Ramos (cell line): ENCODE measurements around the gene PLAC9.

Experiments
- in situ Hi-C: fragments of 300-500 bp; cut with MboI; formaldehyde crosslinking; loops from one replicate; pipeline ENCODE4 v1.14.3; 2022; ENCODE audit warnings: low sequenced_read_pairs; ENCODE audit not compliant: unreplicated experiment

The PLAC9 gene

GRCh38 chr10:80174641-80175395 is 42.3 kb downstream of the PLAC9 start:
- in situ Hi-C loops, result loop anchor here (25.0 kb wide), 1 partner anchor 913 kb away; no protein-coding TSS in a partner anchor

GRCh38 chr10:80176526-80176925 is 44.0 kb downstream of the PLAC9 start:
- in situ Hi-C loops, result loop anchor here (25.0 kb wide), 1 partner anchor 914 kb away; no protein-coding TSS in a partner anchor

GRCh38 chr10:80177781-80178636 is 45.5 kb downstream of the PLAC9 start:
- in situ Hi-C loops, result loop anchor here (25.0 kb wide), 1 partner anchor 916 kb away; no protein-coding TSS in a partner anchor

GRCh38 chr10:80182986-80183385 is 50.5 kb downstream of the PLAC9 start:
- in situ Hi-C loops, result loop anchor here (10.0 to 25.0 kb wide), 2 partner anchors 272 to 921 kb away; partner anchors contain the start of gene TSPAN14

GRCh38 chr10:80183436-80183835 is 50.9 kb downstream of the PLAC9 start:
- in situ Hi-C loops, result loop anchor here (10.0 to 25.0 kb wide), 2 partner anchors 271 to 921 kb away; partner anchors contain the start of gene TSPAN14

- in situ Hi-C loops, result loop anchor here (10.0 to 25.0 kb wide), 2 partner anchors 271 to 922 kb away; partner anchors contain the start of gene TSPAN14
Measured at GRCh38 chr10:80184291-80184690, 51.8 kb downstream of the PLAC9 start.

GRCh38 chr10:80185578-80186299 is 53.2 kb downstream of the PLAC9 start:
- in situ Hi-C loops, result loop anchor here (10.0 to 25.0 kb wide), 2 partner anchors 269 to 923 kb away; partner anchors contain the start of gene TSPAN14

GRCh38 chr10:80186364-80187012 is 54.0 kb downstream of the PLAC9 start:
- in situ Hi-C loops, result loop anchor here (10.0 to 25.0 kb wide), 2 partner anchors 268 to 924 kb away; partner anchors contain the start of gene TSPAN14

- in situ Hi-C loops, result loop anchor here (10.0 to 25.0 kb wide), 2 partner anchors 268 to 925 kb away; partner anchors contain the start of gene TSPAN14
Measured at GRCh38 chr10:80187060-80187459, 54.5 kb downstream of the PLAC9 start.

GRCh38 chr10:80187465-80188409 is 55.2 kb downstream of the PLAC9 start:
- in situ Hi-C loops, result loop anchor here (10.0 to 25.0 kb wide), 2 partner anchors 267 to 925 kb away; partner anchors contain the start of gene TSPAN14

- in situ Hi-C loops, result loop anchor here (10.0 to 25.0 kb wide), 2 partner anchors 266 to 926 kb away; partner anchors contain the start of gene TSPAN14
Measured at GRCh38 chr10:80188713-80189112, 56.2 kb downstream of the PLAC9 start.

- in situ Hi-C loops, result loop anchor here (25.0 kb wide), 1 partner anchor 929 kb away; no protein-coding TSS in a partner anchor
Measured at GRCh38 chr10:80191589-80192270, 59.2 kb downstream of the PLAC9 start.

- in situ Hi-C loops, result loop anchor here (25.0 kb wide), 1 partner anchor 930 kb away; no protein-coding TSS in a partner anchor
Measured at GRCh38 chr10:80192553-80192952, 60.0 kb downstream of the PLAC9 start.

GRCh38 chr10:80194373-80195045 is 62.0 kb downstream of the PLAC9 start:
- in situ Hi-C loops, result loop anchor here (25.0 kb wide), 1 partner anchor 932 kb away; no protein-coding TSS in a partner anchor
